Karpas-422 (cell line): ENCODE results near the gene PRKAG2. TPM values are rescaled to one million over a fixed set of nuclear protein-coding genes. Genes with fewer than 3 reads are reported as not detected.

ENCODE experiments used
- DNase-seq: peaks from one replicate; pipeline ENCODE4 v3.0.0-alpha.2; 2015
- H2AFZ ChIP-seq: fragments of 200-600 bp; sonication (generic); 2 replicates; pipeline ENCODE4 v1.6.1; 2014; ENCODE audit warnings: antibody characterized with exemption, low read length, mixed read lengths
- H3K27ac ChIP-seq: fragments of 200-600 bp; sonication (generic); 2 replicates; pipeline ENCODE4 v1.5.1; 2014; ENCODE audit warnings: mild to moderate bottlenecking, low read length, moderate library complexity
- H3K27me3 ChIP-seq: fragments of 200-600 bp; sonication (generic); 2 replicates; pipeline ENCODE4 v1.6.1; 2014; ENCODE audit warnings: low read length, mixed read lengths
- H3K36me3 ChIP-seq: fragments of 200-600 bp; sonication (generic); 2 replicates; pipeline ENCODE4 v1.6.1; 2014; ENCODE audit warnings: low read length, mixed read lengths; ENCODE audit not compliant: insufficient read depth
- H3K4me1 ChIP-seq: fragments of 200-600 bp; sonication (generic); 2 replicates; pipeline ENCODE4 v1.6.1; 2014; ENCODE audit warnings: mild to moderate bottlenecking, low read length, mixed read lengths
- H3K4me2 ChIP-seq: fragments of 200-600 bp; sonication (generic); 2 replicates; pipeline ENCODE4 v1.6.1; 2014; ENCODE audit warnings: low read length, low read depth, mild to moderate bottlenecking; ENCODE audit not compliant: poor library complexity, severe bottlenecking
- H3K4me3 ChIP-seq: fragments of 200-600 bp; sonication (generic); 2 replicates; pipeline ENCODE4 v1.5.1; 2014; ENCODE audit warnings: mild to moderate bottlenecking, antibody characterized with exemption, low read length, mixed read lengths
- H3K79me2 ChIP-seq: fragments of 200-600 bp; sonication (generic); 2 replicates; pipeline ENCODE4 v1.6.1; 2014; ENCODE audit warnings: mild to moderate bottlenecking, low read length, mixed read lengths
- H3K9ac ChIP-seq: fragments of 200-600 bp; sonication (generic); 2 replicates; pipeline ENCODE4 v1.6.0; 2014; ENCODE audit warnings: low read length
- H3K9me2 ChIP-seq: fragments of 200-600 bp; sonication (generic), shearing (Covaris generic); replicated peaks from 2 replicates; pipeline ENCODE4 v1.6.0; 2014; ENCODE audit warnings: mild to moderate bottlenecking, low read length, moderate library complexity; ENCODE audit not compliant: insufficient read depth
- H3K9me3 ChIP-seq: fragments of 300-700, 200-600 bp; sonication (generic); 2 replicates; pipeline ENCODE4 v1.6.1; 2014; ENCODE audit warnings: low read length, mixed read lengths
- H4K20me1 ChIP-seq: fragments of 200-600 bp; sonication (generic); 2 replicates; pipeline ENCODE4 v1.6.1; 2014; ENCODE audit warnings: mild to moderate bottlenecking, antibody characterized with exemption, low read length, low read depth; ENCODE audit not compliant: insufficient read depth
- total RNA-seq: library from RNA; depleted of rRNA; stranded (reverse); fragments of >200 nt; shearing (Covaris generic); gene quantifications from 2 replicates; pipeline ENCODE4 v1.2.3, GENCODE V29; 2014; ENCODE audit warnings: low replicate concordance

Gene PRKAG2
- total RNA-seq, 1 experiment from 2014 or later: 6.3 TPM

- DNase-seq: no peak
- Histone ChIP-seq H2AFZ (no peak overlapping the region), H3K27me3 (no peaks in the 10 kb centered on the region), H3K9ac (no peak overlapping the region), H3K4me3 (no peak overlapping the region), H3K4me1 (no peaks in the 10 kb centered on the region; the same call in 1 of the 2 replicates), H3K27ac (no peak overlapping the region), H3K79me2 (no peaks in the 10 kb centered on the region), H3K4me2 (no peak overlapping the region), H4K20me1 (no peaks in the 10 kb centered on the region), H3K36me3 (no peaks in the 10 kb centered on the region), H3K9me3 (no peaks in the 10 kb centered on the region), H3K9me2 (no peaks in the 10 kb centered on the region)
Observed at GRCh38 chr7:151663382-151664100, 213.4 kb downstream of the PRKAG2 start.

GRCh38 chr7:151662251-151662826, 214.6 kb downstream of the PRKAG2 start:
- no peaks in the 10 kb centered on the region for H3K27me3 ChIP-seq
- no peak overlapping the region for H2AFZ ChIP-seq
- no peaks in the 10 kb centered on the region for H3K9me2 ChIP-seq
- H3K9me3 ChIP-seq: no peaks in the 10 kb centered on the region
- H3K4me3 ChIP-seq: no peak overlapping the region
- no peaks in the 10 kb centered on the region for H4K20me1 ChIP-seq
- H3K27ac ChIP-seq: no peak overlapping the region
- no peak overlapping the region for H3K4me2 ChIP-seq
- DNase-seq: no peak
- H3K36me3 ChIP-seq: no peaks in the 10 kb centered on the region
- H3K9ac ChIP-seq: no peak overlapping the region
- no peaks in the 10 kb centered on the region for H3K79me2 ChIP-seq
- H3K4me1 ChIP-seq: no peaks in the 10 kb centered on the region

- Histone ChIP-seq H3K9ac (no peak overlapping the region), H3K4me3 (no peak overlapping the region), H3K27me3 (no peaks in the 10 kb centered on the region), H3K4me1 (no peaks in the 10 kb centered on the region), H3K36me3 (no peaks in the 10 kb centered on the region), H3K4me2 (no peak overlapping the region), H3K79me2 (no peaks in the 10 kb centered on the region), H2AFZ (no peak overlapping the region), H3K9me3 (no peaks in the 10 kb centered on the region), H3K27ac (no peak overlapping the region), H4K20me1 (no peaks in the 10 kb centered on the region), H3K9me2 (no peaks in the 10 kb centered on the region)
- no peak for DNase-seq
Observed at GRCh38 chr7:151661587-151661986, 215.3 kb downstream of the PRKAG2 start.

GRCh38 chr7:151660141-151660540, 216.8 kb downstream of the PRKAG2 start:
- Histone ChIP-seq H3K4me2 (no peak overlapping the region), H3K9me2 (no peaks in the 10 kb centered on the region), H3K27me3 (no peaks in the 10 kb centered on the region), H4K20me1 (no peaks in the 10 kb centered on the region), H3K4me1 (no peaks in the 10 kb centered on the region), H3K4me3 (no peak overlapping the region), H3K27ac (no peak overlapping the region), H3K79me2 (no peaks in the 10 kb centered on the region), H3K9me3 (no peaks in the 10 kb centered on the region), H3K36me3 (no peaks in the 10 kb centered on the region), H3K9ac (no peak overlapping the region), H2AFZ (no peak overlapping the region)
- DNase-seq: no peak

- H3K4me1 ChIP-seq: no peaks in the 10 kb centered on the region
- no peak for DNase-seq
- no peaks in the 10 kb centered on the region for H3K27me3 ChIP-seq
- no peak overlapping the region for H3K9ac ChIP-seq
- no peak overlapping the region for H3K4me3 ChIP-seq
- no peak overlapping the region for H3K4me2 ChIP-seq
- H3K9me2 ChIP-seq: no peaks in the 10 kb centered on the region
- no peaks in the 10 kb centered on the region for H3K79me2 ChIP-seq
- no peak overlapping the region for H3K27ac ChIP-seq
- no peaks in the 10 kb centered on the region for H4K20me1 ChIP-seq
- H3K9me3 ChIP-seq: no peaks in the 10 kb centered on the region
- H2AFZ ChIP-seq: no peak overlapping the region
- H3K36me3 ChIP-seq: no peaks in the 10 kb centered on the region
Observed at GRCh38 chr7:151659219-151659618, 217.7 kb downstream of the PRKAG2 start.

- H3K27me3 ChIP-seq: no peaks in the 10 kb centered on the region
- H3K36me3 ChIP-seq: no peaks in the 10 kb centered on the region
- no peaks in the 10 kb centered on the region for H3K79me2 ChIP-seq
- H3K27ac ChIP-seq: no peak overlapping the region
- H3K4me3 ChIP-seq: no peak overlapping the region
- no peak overlapping the region for H2AFZ ChIP-seq
- H3K9ac ChIP-seq: no peak overlapping the region
- no peaks in the 10 kb centered on the region for H3K9me3 ChIP-seq
- no peaks in the 10 kb centered on the region for H4K20me1 ChIP-seq
- no peak for DNase-seq
- H3K9me2 ChIP-seq: no peaks in the 10 kb centered on the region
- no peaks in the 10 kb centered on the region for H3K4me1 ChIP-seq
- H3K4me2 ChIP-seq: no peak overlapping the region
Observed at GRCh38 chr7:151658778-151659177, 218.1 kb downstream of the PRKAG2 start.

- Histone ChIP-seq H3K79me2 (no peaks in the 10 kb centered on the region), H2AFZ (no peak overlapping the region), H3K9me3 (no peaks in the 10 kb centered on the region), H3K9me2 (no peaks in the 10 kb centered on the region), H3K36me3 (no peaks in the 10 kb centered on the region), H4K20me1 (no peaks in the 10 kb centered on the region), H3K4me3 (no peak overlapping the region), H3K27ac (no peak overlapping the region), H3K27me3 (no peaks in the 10 kb centered on the region), H3K4me2 (no peak overlapping the region), H3K4me1 (no peaks in the 10 kb centered on the region), H3K9ac (no peak overlapping the region)
- no peak for DNase-seq
Observed at GRCh38 chr7:151657173-151657572, 219.7 kb downstream of the PRKAG2 start.

GRCh38 chr7:151655555-151655954, 221.4 kb downstream of the PRKAG2 start:
- no peak for DNase-seq
- Histone ChIP-seq H3K27ac (no peak overlapping the region), H2AFZ (no peak overlapping the region), H3K9me3 (no peaks in the 10 kb centered on the region), H3K9ac (no peak overlapping the region), H3K4me1 (no peaks in the 10 kb centered on the region), H4K20me1 (no peaks in the 10 kb centered on the region), H3K27me3 (no peaks in the 10 kb centered on the region), H3K4me2 (no peak overlapping the region), H3K36me3 (no peaks in the 10 kb centered on the region), H3K9me2 (no peaks in the 10 kb centered on the region), H3K4me3 (no peak overlapping the region), H3K79me2 (no peaks in the 10 kb centered on the region)
